Uterus (tissue), 4 donors: Measurements from ENCODE around the gene LRRC53. TPM values are rescaled to one million over a fixed set of nuclear protein-coding genes. Genes with fewer than 3 reads are reported as not detected.

Source experiments
- DNase-seq, 2 donors: peaks; one replicate each; pipeline ENCODE4 v3.0.0-alpha.2; 2019 to 2020
- H3K27ac ChIP-seq, 2 donors: fragments of 200-600 bp; sonication (generic); 1 replicate in 1 of 2; 2 replicates in 1 of 2; pipeline ENCODE4 v1.5.1; 2016 to 2018
- H3K27me3 ChIP-seq, 2 donors: fragments of 200-600 bp; sonication (generic); one replicate each; pipeline ENCODE4 v1.5.1; 2018 to 2019; ENCODE audit warnings: control low read depth in 1 of 2
- H3K36me3 ChIP-seq, 2 donors: fragments of 200-600 bp; sonication (generic); one replicate each; pipeline ENCODE4 v1.5.1; 2019; ENCODE audit warnings: control low read depth in 1 of 2
- H3K4me1 ChIP-seq, 2 donors: fragments of 200-600 bp; sonication (generic); one replicate each; pipeline ENCODE4 v1.5.1; 2018 to 2019; ENCODE audit warnings: control low read depth in 1 of 2
- H3K4me3 ChIP-seq, 2 donors: fragments of 200-600 bp; sonication (generic); 1 replicate in 1 of 2; 2 replicates in 1 of 2; pipeline ENCODE4 v1.5.1; 2018 to 2019; ENCODE audit warnings: mild to moderate bottlenecking in 1 of 2
- H3K9me3 ChIP-seq, 2 donors: fragments of 200-600 bp; sonication (generic); one replicate each; pipeline ENCODE4 v1.5.1; 2019; ENCODE audit warnings: control low read depth in 1 of 2
- CTCF ChIP-seq, 4 experiments: fragments of 200-600 bp in 2 of 4; fragments of 450-650 bp in 2 of 4; sonication (generic) in 2 of 4; IDR thresholded peaks; one replicate each; pipeline ENCODE4 v1.5.1; 2016 to 2019; ENCODE audit warnings: antibody characterized with exemption in 4 of 4, mild to moderate bottlenecking in 2 of 4, moderate library complexity in 1 of 4
- POLR2A ChIP-seq, 2 donors: fragments of 450-650 bp; IDR thresholded peaks; one replicate each; pipeline ENCODE4 v1.6.1; 2016; ENCODE audit warnings: antibody characterized with exemption in 2 of 2, mild to moderate bottlenecking in 1 of 2, moderate library complexity in 1 of 2
- intact Hi-C: fragments of 100-400 bp; cut with DNase I; formaldehyde crosslinking; loops from one replicate; pipeline ENCODE4 v1.15.1; 2023; ENCODE audit warnings: low total_unique reads
- total RNA-seq, 4 donors: library from RNA; depleted of rRNA in 3 of 4; stranded (reverse); fragments of >200 nt in 3 of 4; gene quantifications; one replicate each; pipeline versions ENCODE4 v1.1.0 to v1.2.4, GENCODE V29; 2014 to 2023
- donor health status: DM: yes; HTN: yes; CAD: no.

The LRRC53 gene
- total RNA-seq, 4 donors from 2014 or later: 0.21 TPM; not detected in 3

GRCh38 chr1:74422421-74423292, 89.8 kb downstream of the LRRC53 start:
- H3K27me3 ChIP-seq: no peaks in the 10 kb centered on the region
- intact Hi-C loops: no loop called here
- no peak overlapping the region for H3K4me3 ChIP-seq
- no peak for TF ChIP-seq POLR2A (IDR thresholded peaks at IDR 0.05)
- no peak for TF ChIP-seq CTCF (IDR thresholded peaks at IDR 0.05)
- no peaks in the 10 kb centered on the region for H3K36me3 ChIP-seq
- DNase-seq: no peak
- no peaks in the 10 kb centered on the region for H3K9me3 ChIP-seq
- no peaks in the 10 kb centered on the region for H3K4me1 ChIP-seq
- H3K27ac ChIP-seq: no peak overlapping the region

DNA sequence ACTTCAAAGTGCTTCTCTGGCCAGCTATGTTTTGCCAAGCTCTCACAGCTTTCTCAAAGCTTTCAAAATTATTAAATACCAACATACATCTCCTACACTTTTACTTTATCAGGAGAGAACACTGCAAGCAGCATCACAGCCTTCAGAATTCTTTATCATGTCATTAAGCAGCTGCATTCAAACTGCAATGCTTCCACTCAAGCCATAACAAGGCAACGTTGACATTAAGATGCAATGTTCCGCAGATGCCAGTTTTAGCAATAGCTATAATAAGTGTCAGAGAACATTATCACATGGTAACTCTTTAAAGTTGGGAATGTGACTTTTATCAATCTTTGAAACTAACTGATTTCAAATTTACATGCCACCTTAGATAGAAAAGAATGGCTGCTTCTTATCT, 91.9 kb downstream of the LRRC53 start:
- Histone ChIP-seq H3K36me3 (no peaks in the 10 kb centered on the region), H3K4me1 (no peaks in the 10 kb centered on the region), H3K9me3 (no peaks in the 10 kb centered on the region), H3K4me3 (no peak overlapping the region), H3K27ac (no peak overlapping the region), H3K27me3 (no peaks in the 10 kb centered on the region)
- intact Hi-C loops: no loop called here
- no peak for TF ChIP-seq CTCF (IDR thresholded peaks at IDR 0.05)
- TF ChIP-seq POLR2A (IDR thresholded peaks at IDR 0.05): no peak
- DNase-seq: no peak

Other genes with a start within 250 kb of the LRRC53 start
- gene ERICH3, start 161.2 kb upstream of the LRRC53 start, total RNA-seq: 1 to 10 TPM in 1 of 4 donors, under 1 TPM in 3; under 0.01 to 3.7 (median 0.67) TPM
- gene CRYZ, start 220.4 kb upstream of the LRRC53 start, total RNA-seq: 10 to 100 TPM; 22.4 to 53.7 (median 36.4) TPM
- 10 to 100 TPM; 18.8 to 26.7 (median 24.6) TPM for gene TYW3, start 220.5 kb upstream of the LRRC53 start, total RNA-seq